SK-N-SH (cell line): ENCODE results near the gene EPB41L5. TPM values are rescaled to one million over a fixed set of nuclear protein-coding genes. Genes with fewer than 3 reads are reported as not detected.

Experiments used
- CTCF ChIA-PET: fragments of 300-600, 350-600 bp; formaldehyde crosslinking; extraction: SDS; loops from one replicate; lab custom pipeline; 2021; lab: Yijun Ruan, JAX
- POLR2A ChIA-PET: fragments of 350-600 bp; sonication (Branson Sonifier 250); formaldehyde crosslinking; extraction: SDS; loops from one replicate; lab custom pipeline; 2020; ENCODE audit warnings: antibody characterized with exemption, inconsistent platforms; lab: Yijun Ruan, JAX
- DNase-seq: peaks from one replicate; pipeline ENCODE4 v3.0.0; 2012
- H2AFZ ChIP-seq: fragments of 200-600 bp; sonication (generic); 2 replicates; pipeline ENCODE4 v1.8.1; 2016; ENCODE audit warnings: antibody characterized with exemption, mild to moderate bottlenecking, low read depth
- H3F3A ChIP-seq: fragments of 200-600 bp; sonication (generic); replicated peaks from 2 replicates; pipeline ENCODE3; 2016; ENCODE audit warnings: antibody characterized with exemption, mild to moderate bottlenecking; ENCODE audit not compliant: insufficient read depth
- H3K27ac ChIP-seq, 2 experiments: fragments of 200-500 bp in 1 of 2; fragments of 200-600 bp in 1 of 2; sonication (Bioruptor generic) in 1 of 2; sonication (generic), shearing (Covaris generic) in 1 of 2; 2 replicates each; pipeline versions ENCODE4 v1.5.1 to v1.6.1; 2014 to 2016; ENCODE audit warnings: low read depth in 2 of 2, inconsistent platforms in 1 of 2, low read length in 1 of 2, mild to moderate bottlenecking in 1 of 2, mixed read lengths in 1 of 2
- H3K27me3 ChIP-seq: fragments of 200-600 bp; sonication (generic), shearing (Covaris generic); 2 replicates; pipeline ENCODE4 v1.6.1; 2016; ENCODE audit warnings: mixed run types; ENCODE audit not compliant: insufficient read depth
- H3K36me3 ChIP-seq, 2 experiments: fragments of 200-500 bp in 1 of 2; fragments of 200-600 bp in 1 of 2; sonication (Bioruptor generic) in 1 of 2; sonication (generic) in 1 of 2; replicated peaks in 1 of 2; 2 replicates each; pipeline versions ENCODE3 to v1.5.1; 2014 to 2016; ENCODE audit warnings: low read length in 1 of 2, mild to moderate bottlenecking in 1 of 2; ENCODE audit not compliant: insufficient read depth in 2 of 2, control insufficient read depth in 1 of 2
- H3K4me1 ChIP-seq, 2 experiments: fragments of 200-500 bp in 1 of 2; fragments of 200-600 bp in 1 of 2; sonication (Bioruptor generic) in 1 of 2; sonication (generic), shearing (Covaris generic) in 1 of 2; 2 replicates each; pipeline versions ENCODE4 v1.5.1 to v1.6.1; 2014 to 2016; ENCODE audit warnings: low read depth in 1 of 2, low read length in 1 of 2, mixed run types in 1 of 2; ENCODE audit not compliant: insufficient read depth in 2 of 2, control insufficient read depth in 1 of 2
- H3K4me2 ChIP-seq: fragments of 200-600 bp; sonication (generic), shearing (Covaris generic); 2 replicates; pipeline ENCODE4 v1.6.1; 2017; ENCODE audit warnings: mixed run types
- H3K4me3 ChIP-seq, 2 experiments: fragments of 200-500 bp in 1 of 2; fragments of 200-600 bp in 1 of 2; sonication (Bioruptor generic) in 1 of 2; sonication (generic), shearing (Covaris generic) in 1 of 2; 2 replicates each; pipeline versions ENCODE4 v1.5.1 to v1.8.1; 2014 to 2016; ENCODE audit warnings: low read depth in 2 of 2, inconsistent platforms in 1 of 2, low read length in 1 of 2, mild to moderate bottlenecking in 1 of 2, mixed read lengths in 1 of 2, moderate library complexity in 1 of 2
- H3K79me2 ChIP-seq: fragments of 200-600 bp; sonication (generic); 2 replicates; pipeline ENCODE4 v1.8.1; 2017; ENCODE audit warnings: mild to moderate bottlenecking; ENCODE audit not compliant: insufficient read depth
- H3K9ac ChIP-seq: fragments of 200-600 bp; sonication (generic); 2 replicates; pipeline ENCODE4 v1.6.1; 2017; ENCODE audit warnings: mixed run types
- H3K9me2 ChIP-seq: fragments of 200-600 bp; sonication (generic); 2 replicates; pipeline ENCODE4 v1.6.1; 2017; ENCODE audit warnings: mixed run types
- H3K9me3 ChIP-seq: fragments of 200-600 bp; sonication (generic); 2 replicates; pipeline ENCODE4 v1.6.1; 2017; ENCODE audit warnings: mixed run types, mild to moderate bottlenecking, moderate library complexity
- H4K20me1 ChIP-seq: fragments of 200-600 bp; sonication (generic); 2 replicates; pipeline ENCODE4 v1.6.1; 2017; ENCODE audit warnings: mild to moderate bottlenecking, mixed run types; ENCODE audit not compliant: insufficient read depth
- EZH2phosphoT487 ChIP-seq: fragments of 200-600 bp; sonication (generic); IDR thresholded peaks from 2 replicates; pipeline ENCODE4 v1.6.1; 2017; ENCODE audit warnings: low read depth, mixed run types, mild to moderate bottlenecking, antibody characterized with exemption, moderate library complexity, borderline replicate concordance
- GATA2 ChIP-seq: sonication (generic); formaldehyde crosslinking; IDR thresholded peaks from 2 replicates; pipeline ENCODE4 v1.5.0; 2020; ENCODE audit warnings: mild to moderate bottlenecking, missing genetic modification reagents
- MEF2A ChIP-seq: IDR thresholded peaks from 2 replicates; pipeline ENCODE4 v1.4.0; 2012; ENCODE audit warnings: low read depth, borderline replicate concordance
- RAD21 ChIP-seq: IDR thresholded peaks from 2 replicates; pipeline ENCODE4 v1.6.1; 2012; ENCODE audit warnings: mild to moderate bottlenecking, low read length
- RCOR1 ChIP-seq: fragments of 150-350 bp; IDR thresholded peaks from 2 replicates; pipeline ENCODE4 v1.6.1; 2017; ENCODE audit warnings: antibody characterized with exemption, low read length
- RXRA ChIP-seq: IDR thresholded peaks from 2 replicates; pipeline ENCODE4 v1.4.0; 2012; ENCODE audit warnings: low read depth, mild to moderate bottlenecking, borderline replicate concordance
- SIN3A ChIP-seq: IDR thresholded peaks from 2 replicates; pipeline ENCODE4 v1.6.1; 2012; ENCODE audit warnings: low read depth, mild to moderate bottlenecking, low read length, moderate library complexity, borderline replicate concordance
- TEAD4 ChIP-seq: IDR thresholded peaks from 2 replicates; pipeline ENCODE4 v1.4.0; 2012; ENCODE audit warnings: mild to moderate bottlenecking, borderline replicate concordance; ENCODE audit not compliant: insufficient read depth
- YY1 ChIP-seq: IDR thresholded peaks from 2 replicates; pipeline ENCODE4 v1.4.0; 2012; ENCODE audit warnings: low read depth, mild to moderate bottlenecking
- WGBS: methylation state at CpG from one replicate; pipeline ENCODE4 v1.1.6; 2017; ENCODE audit warnings: low lambda C conversion rate; 5-methylcytosine and 5-hydroxymethylcytosine counted together
- polyA plus RNA-seq, 3 experiments: library from polyadenylated mRNA; depleted of rRNA; stranded (reverse); fragments of >200 nt; gene quantifications; 2 replicates each; pipeline ENCODE4 v1.2.3, GENCODE V29; 2012
- TF ChIP-seq, protein P1 (sequence below): IDR thresholded peaks from 2 replicates; pipeline ENCODE4 v1.4.0; 2012; ENCODE audit warnings: low read depth
- TF ChIP-seq, protein P2 (sequence below): IDR thresholded peaks from 2 replicates; pipeline ENCODE4 v1.6.1; 2012; ENCODE audit warnings: mild to moderate bottlenecking, low read depth, low read length, moderate library complexity
- TF ChIP-seq, protein P3 (sequence below): fragments of 200-600 bp; sonication (generic); IDR thresholded peaks from 2 replicates; pipeline ENCODE4 v1.6.1; 2017; ENCODE audit warnings: antibody characterized with exemption, mild to moderate bottlenecking, moderate library complexity
- TF ChIP-seq, protein P4 (sequence below): IDR thresholded peaks from 2 replicates; pipeline ENCODE4; 2012

Gene EPB41L5
- polyA plus RNA-seq, 1 of the 3 experiments (the other 2 are of a cell fraction) = 5.3 TPM

DNA sequence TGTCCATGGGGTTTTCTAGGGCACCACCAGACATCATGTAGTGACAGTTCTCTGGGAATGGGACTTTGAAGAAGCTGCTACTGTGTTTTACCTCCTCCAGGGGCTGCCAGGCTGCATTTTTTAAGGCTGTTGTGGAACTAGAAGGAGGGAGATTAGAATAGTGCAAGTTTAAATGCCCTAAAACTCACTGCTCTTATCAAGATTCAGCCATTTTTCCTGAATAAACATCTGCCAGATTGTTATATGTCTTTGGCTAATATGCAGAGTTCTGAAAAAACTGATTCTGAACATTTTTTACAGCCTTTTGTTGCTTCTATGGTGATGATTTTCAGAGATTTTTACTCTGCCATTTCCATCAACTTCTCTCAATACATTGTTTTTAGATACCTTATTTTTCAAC, 8.6 kb upstream of the EPB41L5 start (continued):
- TF ChIP-seq EZH2phosphoT487 (no peak), GATA2 (no peak)
- TF ChIP-seq, all 33 proteins: peak for 0

DNA sequence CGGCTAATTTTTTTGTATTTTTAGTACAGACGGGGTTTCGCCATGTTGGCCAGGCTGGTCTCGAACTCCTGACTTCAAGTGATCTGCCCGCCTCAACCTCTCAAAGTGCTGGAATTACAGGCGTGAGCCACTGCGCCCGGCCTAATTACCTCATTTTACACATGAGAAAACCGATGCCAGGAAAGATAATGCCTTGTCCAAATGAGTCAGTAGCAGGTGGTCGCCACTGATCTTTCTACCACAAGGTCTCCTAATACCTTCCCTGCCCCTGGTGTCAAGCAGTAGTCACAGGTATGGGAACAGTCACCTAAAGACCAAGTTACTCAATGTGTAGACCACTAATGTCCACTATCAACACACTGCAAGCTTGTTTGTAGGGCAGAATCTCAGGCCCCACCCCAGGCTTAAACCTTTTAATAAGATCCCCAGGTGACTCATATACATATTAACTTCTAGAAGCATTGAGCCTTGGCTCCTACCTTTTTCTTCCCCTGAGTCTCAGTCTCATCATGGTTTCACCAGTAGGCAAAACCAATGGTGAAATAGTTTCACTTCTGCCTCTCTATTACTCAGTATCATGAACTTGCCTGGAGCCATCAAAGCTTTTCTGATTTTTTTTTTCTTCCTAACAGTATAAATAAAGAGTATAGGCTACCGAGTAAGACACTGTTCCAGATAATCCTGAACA, 6.9 kb upstream of the EPB41L5 start:
- H3K27ac ChIP-seq = no peak overlapping the region
- POLR2A ChIA-PET = no interaction called here
- CTCF ChIA-PET = no interaction called here
- no peak overlapping the region for H2AFZ ChIP-seq
- no peaks in the 10 kb centered on the region for H4K20me1 ChIP-seq
- H3K36me3 ChIP-seq = no peaks in the 10 kb centered on the region
- TF ChIP-seq EZH2phosphoT487 (no peak), RAD21 (no peak), TEAD4 (no peak), RXRA (no peak), GATA2 (no peak), SIN3A (no peak), RCOR1 (no peak), YY1 (no peak), MEF2A (no peak)
- TF ChIP-seq, protein P1, sequence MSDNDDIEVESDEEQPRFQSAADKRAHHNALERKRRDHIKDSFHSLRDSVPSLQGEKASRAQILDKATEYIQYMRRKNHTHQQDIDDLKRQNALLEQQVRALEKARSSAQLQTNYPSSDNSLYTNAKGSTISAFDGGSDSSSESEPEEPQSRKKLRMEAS = no peak
- TF ChIP-seq, protein P2, sequence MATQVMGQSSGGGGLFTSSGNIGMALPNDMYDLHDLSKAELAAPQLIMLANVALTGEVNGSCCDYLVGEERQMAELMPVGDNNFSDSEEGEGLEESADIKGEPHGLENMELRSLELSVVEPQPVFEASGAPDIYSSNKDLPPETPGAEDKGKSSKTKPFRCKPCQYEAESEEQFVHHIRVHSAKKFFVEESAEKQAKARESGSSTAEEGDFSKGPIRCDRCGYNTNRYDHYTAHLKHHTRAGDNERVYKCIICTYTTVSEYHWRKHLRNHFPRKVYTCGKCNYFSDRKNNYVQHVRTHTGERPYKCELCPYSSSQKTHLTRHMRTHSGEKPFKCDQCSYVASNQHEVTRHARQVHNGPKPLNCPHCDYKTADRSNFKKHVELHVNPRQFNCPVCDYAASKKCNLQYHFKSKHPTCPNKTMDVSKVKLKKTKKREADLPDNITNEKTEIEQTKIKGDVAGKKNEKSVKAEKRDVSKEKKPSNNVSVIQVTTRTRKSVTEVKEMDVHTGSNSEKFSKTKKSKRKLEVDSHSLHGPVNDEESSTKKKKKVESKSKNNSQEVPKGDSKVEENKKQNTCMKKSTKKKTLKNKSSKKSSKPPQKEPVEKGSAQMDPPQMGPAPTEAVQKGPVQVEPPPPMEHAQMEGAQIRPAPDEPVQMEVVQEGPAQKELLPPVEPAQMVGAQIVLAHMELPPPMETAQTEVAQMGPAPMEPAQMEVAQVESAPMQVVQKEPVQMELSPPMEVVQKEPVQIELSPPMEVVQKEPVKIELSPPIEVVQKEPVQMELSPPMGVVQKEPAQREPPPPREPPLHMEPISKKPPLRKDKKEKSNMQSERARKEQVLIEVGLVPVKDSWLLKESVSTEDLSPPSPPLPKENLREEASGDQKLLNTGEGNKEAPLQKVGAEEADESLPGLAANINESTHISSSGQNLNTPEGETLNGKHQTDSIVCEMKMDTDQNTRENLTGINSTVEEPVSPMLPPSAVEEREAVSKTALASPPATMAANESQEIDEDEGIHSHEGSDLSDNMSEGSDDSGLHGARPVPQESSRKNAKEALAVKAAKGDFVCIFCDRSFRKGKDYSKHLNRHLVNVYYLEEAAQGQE = no peak
- TF ChIP-seq, protein P3, sequence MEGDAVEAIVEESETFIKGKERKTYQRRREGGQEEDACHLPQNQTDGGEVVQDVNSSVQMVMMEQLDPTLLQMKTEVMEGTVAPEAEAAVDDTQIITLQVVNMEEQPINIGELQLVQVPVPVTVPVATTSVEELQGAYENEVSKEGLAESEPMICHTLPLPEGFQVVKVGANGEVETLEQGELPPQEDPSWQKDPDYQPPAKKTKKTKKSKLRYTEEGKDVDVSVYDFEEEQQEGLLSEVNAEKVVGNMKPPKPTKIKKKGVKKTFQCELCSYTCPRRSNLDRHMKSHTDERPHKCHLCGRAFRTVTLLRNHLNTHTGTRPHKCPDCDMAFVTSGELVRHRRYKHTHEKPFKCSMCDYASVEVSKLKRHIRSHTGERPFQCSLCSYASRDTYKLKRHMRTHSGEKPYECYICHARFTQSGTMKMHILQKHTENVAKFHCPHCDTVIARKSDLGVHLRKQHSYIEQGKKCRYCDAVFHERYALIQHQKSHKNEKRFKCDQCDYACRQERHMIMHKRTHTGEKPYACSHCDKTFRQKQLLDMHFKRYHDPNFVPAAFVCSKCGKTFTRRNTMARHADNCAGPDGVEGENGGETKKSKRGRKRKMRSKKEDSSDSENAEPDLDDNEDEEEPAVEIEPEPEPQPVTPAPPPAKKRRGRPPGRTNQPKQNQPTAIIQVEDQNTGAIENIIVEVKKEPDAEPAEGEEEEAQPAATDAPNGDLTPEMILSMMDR = no peak
- TF ChIP-seq, protein P4, sequence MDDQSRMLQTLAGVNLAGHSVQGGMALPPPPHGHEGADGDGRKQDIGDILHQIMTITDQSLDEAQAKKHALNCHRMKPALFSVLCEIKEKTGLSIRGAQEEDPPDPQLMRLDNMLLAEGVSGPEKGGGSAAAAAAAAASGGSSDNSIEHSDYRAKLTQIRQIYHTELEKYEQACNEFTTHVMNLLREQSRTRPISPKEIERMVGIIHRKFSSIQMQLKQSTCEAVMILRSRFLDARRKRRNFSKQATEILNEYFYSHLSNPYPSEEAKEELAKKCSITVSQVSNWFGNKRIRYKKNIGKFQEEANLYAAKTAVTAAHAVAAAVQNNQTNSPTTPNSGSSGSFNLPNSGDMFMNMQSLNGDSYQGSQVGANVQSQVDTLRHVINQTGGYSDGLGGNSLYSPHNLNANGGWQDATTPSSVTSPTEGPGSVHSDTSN = no peak
- H3K27me3 ChIP-seq = no peaks in the 10 kb centered on the region
- H3K9me2 ChIP-seq = no peaks in the 10 kb centered on the region
- no peaks in the 10 kb centered on the region for H3K9me3 ChIP-seq
- no peak overlapping the region for H3K4me3 ChIP-seq
- 80% methylated on average over 11 of the region's 11 CpGs for WGBS
- no peak overlapping the region for H3K4me2 ChIP-seq
- no peak overlapping the region for H3K9ac ChIP-seq
- no peaks in the 10 kb centered on the region for H3K79me2 ChIP-seq
- DNase-seq = no peak
- no peaks in the 10 kb centered on the region for H3K4me1 ChIP-seq
- H3F3A ChIP-seq = no peaks in the 10 kb centered on the region
